Liver (tissue), 9 donors: Measurements from ENCODE around the gene CCDC54. TPM values are rescaled to one million over a fixed set of nuclear protein-coding genes. Genes with fewer than 3 reads are reported as not detected.

Experiments
- DNase-seq: peaks from one replicate; pipeline ENCODE4 v3.0.0-alpha.2; 2017; ENCODE audit warnings: low spot score
- H3K27ac ChIP-seq, 2 donors: one replicate each; pipeline ENCODE4 v1.7.0; 2013; ENCODE audit warnings: inconsistent platforms in 2 of 2, low read length in 2 of 2, control low read depth in 1 of 2, low read depth in 1 of 2, mild to moderate bottlenecking in 1 of 2
- H3K27me3 ChIP-seq, 4 donors: one replicate each; pipeline versions ENCODE4 v1.6.1 to v1.7.0; 2013; ENCODE audit warnings: low read length in 3 of 4, inconsistent platforms in 1 of 4, mild to moderate bottlenecking in 1 of 4, moderate library complexity in 1 of 4; ENCODE audit not compliant: control insufficient read depth in 4 of 4, insufficient read depth in 4 of 4
- H3K36me3 ChIP-seq, 4 donors: one replicate each; pipeline versions ENCODE4 v1.6.1 to v1.7.0; 2013; ENCODE audit warnings: low read length in 3 of 4, mild to moderate bottlenecking in 3 of 4, low read depth in 1 of 4, moderate library complexity in 1 of 4; ENCODE audit not compliant: control insufficient read depth in 4 of 4, insufficient read depth in 3 of 4
- H3K4me1 ChIP-seq, 4 donors: one replicate each; pipeline versions ENCODE4 v1.6.1 to v1.7.0; 2013; ENCODE audit warnings: low read length in 3 of 4, mild to moderate bottlenecking in 3 of 4, moderate library complexity in 1 of 4; ENCODE audit not compliant: control insufficient read depth in 4 of 4, insufficient read depth in 4 of 4
- H3K4me3 ChIP-seq, 3 donors: one replicate each; pipeline versions ENCODE4 v1.6.1 to v1.7.0; 2013; ENCODE audit warnings: low read length in 3 of 3, control low read depth in 1 of 3, low read depth in 1 of 3, mild to moderate bottlenecking in 1 of 3
- H3K9ac ChIP-seq, 2 donors: one replicate each; pipeline ENCODE4 v1.7.0; 2013; ENCODE audit warnings: low read length in 2 of 2, mild to moderate bottlenecking in 2 of 2, moderate library complexity in 2 of 2, control low read depth in 1 of 2, low read depth in 1 of 2
- H3K9me3 ChIP-seq, 4 donors: one replicate each; pipeline versions ENCODE4 v1.6.1 to v1.7.0; 2013; ENCODE audit warnings: low read length in 3 of 4; ENCODE audit not compliant: control insufficient read depth in 4 of 4
- ATF3 ChIP-seq: IDR thresholded peaks from 2 replicates; pipeline ENCODE4 v1.6.1; 2016; ENCODE audit warnings: antibody characterized with exemption
- CTCF ChIP-seq: fragments of 150-350 bp; IDR thresholded peaks from 2 replicates; pipeline ENCODE4 v1.5.1; 2017; ENCODE audit warnings: improper control_type of control experiment, low read depth, low read length; ENCODE audit not compliant: missing input control
- HNF4A ChIP-seq, 2 donors: conservative IDR thresholded peaks; 2 replicates each; pipeline ENCODE4 v1.6.1; 2016; ENCODE audit warnings: antibody characterized with exemption in 2 of 2, mild to moderate bottlenecking in 2 of 2
- HNF4G ChIP-seq: IDR thresholded peaks from 2 replicates; pipeline ENCODE4 v1.6.1; 2016; ENCODE audit warnings: antibody characterized with exemption
- JUND ChIP-seq, 2 donors: IDR thresholded peaks; 2 replicates each; pipeline ENCODE4 v1.6.1; 2016; ENCODE audit warnings: antibody characterized with exemption in 2 of 2
- MAX ChIP-seq: IDR thresholded peaks from 2 replicates; pipeline ENCODE4 v1.6.1; 2016; ENCODE audit warnings: antibody characterized with exemption
- NR2F2 ChIP-seq: IDR thresholded peaks from 2 replicates; pipeline ENCODE4 v1.6.1; 2016; ENCODE audit warnings: antibody characterized with exemption
- RAD21 ChIP-seq, 2 donors: IDR thresholded peaks; 2 replicates each; pipeline ENCODE4 v1.6.1; 2016; ENCODE audit warnings: antibody characterized with exemption in 2 of 2, mild to moderate bottlenecking in 2 of 2
- REST ChIP-seq: IDR thresholded peaks from 2 replicates; pipeline ENCODE4 v1.6.1; 2016; ENCODE audit warnings: antibody characterized with exemption, mild to moderate bottlenecking
- RXRA ChIP-seq, 2 donors: IDR thresholded peaks; 2 replicates each; pipeline ENCODE4 v1.6.1; 2017 to 2018; ENCODE audit warnings: antibody characterized with exemption in 2 of 2, mild to moderate bottlenecking in 1 of 2
- YY1 ChIP-seq: IDR thresholded peaks from 2 replicates; pipeline ENCODE4 v1.6.1; 2016; ENCODE audit warnings: antibody characterized with exemption, mild to moderate bottlenecking
- ZBTB33 ChIP-seq: IDR thresholded peaks from 2 replicates; pipeline ENCODE4 v1.6.1; 2016; ENCODE audit warnings: antibody characterized with exemption
- WGBS: extraction: QIAGEN DNeasy Blood & Tissue Kit; methylation state at CpG from one replicate; pipeline ENCODE4 v1.1.7; 2013; 5-methylcytosine and 5-hydroxymethylcytosine counted together
- polyA plus RNA-seq, 2 donors: library from polyadenylated mRNA; stranded (reverse) in 1 of 2; unstranded in 1 of 2; fragments of 200-250 nt in 1 of 2; fragments of >200 nt in 1 of 2; fragmentation: Nextera tagmentation in 1 of 2; extraction: Ambion mirVana in 1 of 2; gene quantifications; one replicate each; pipeline versions ENCODE4 v1.2.1 to v1.2.3, GENCODE V29; 2013 to 2015
- total RNA-seq, 2 donors: library from RNA; depleted of rRNA; stranded (reverse); fragments of >200 nt; gene quantifications; one replicate each; pipeline ENCODE4 v1.2.3, GENCODE V29; 2014
- donor health status: healthy.
- donor health status: healthy.
- donor health status: healthy.
- donor health status: healthy.
- donor health status: healthy.

The CCDC54 gene
- total and polyA plus RNA-seq, 4 donors, result 0.21 TPM; not detected in 3

- Histone ChIP-seq H3K9ac (no peak overlapping the region), H3K4me1 (no peaks in the 10 kb centered on the region), H3K36me3 (no peaks in the 10 kb centered on the region), H3K27ac (no peak overlapping the region), H3K4me3 (no peak overlapping the region), H3K27me3 (no peaks in the 10 kb centered on the region), H3K9me3 (peaks cover 0 to 2% (median 0%) of the 10 kb centered on the region in 4 donors)
- TF ChIP-seq ATF3 (no peak), YY1 (no peak), HNF4A (conservative IDR thresholded peaks at IDR 0.05) (no peak)
- 99% methylated on average over 5 of the region's 5 CpGs for WGBS
- DNase-seq, result no peak
Observed at GRCh38 chr3:107408513-107408912, 31.3 kb downstream of the CCDC54 start.

- TF ChIP-seq JUND (IDR thresholded peaks at IDR 0.05) (no peak), RXRA (IDR thresholded peaks at IDR 0.05) (no peak), HNF4A (conservative IDR thresholded peaks at IDR 0.05) (no peak), NR2F2 (no peak), MAX (no peak)
- DNase-seq, result no peak
- 84% methylated on average over 2 of the region's 2 CpGs for WGBS
Observed at GRCh38 chr3:107409365-107409764, 32.1 kb downstream of the CCDC54 start.

GRCh38 chr3:107410606-107411005 lies 33.4 kb downstream of the CCDC54 start:
- H3K27ac ChIP-seq, result no peak overlapping the region
- H3K9ac ChIP-seq, result no peak overlapping the region
- WGBS, result 81% methylated on average over 1 of the region's 1 CpG
- peaks cover 0 to 2% (median 0%) of the 10 kb centered on the region in 4 donors for H3K9me3 ChIP-seq
- H3K4me1 ChIP-seq, result no peaks in the 10 kb centered on the region
- TF ChIP-seq HNF4G, result no peak
- no peak for TF ChIP-seq ZBTB33
- TF ChIP-seq NR2F2, result no peak
- H3K27me3 ChIP-seq, result no peaks in the 10 kb centered on the region
- DNase-seq, result no peak
- no peak overlapping the region for H3K4me3 ChIP-seq
- no peaks in the 10 kb centered on the region for H3K36me3 ChIP-seq

More at GRCh38 chr3:107409365-107409764, 32.1 kb downstream of the CCDC54 start:
- Histone ChIP-seq H3K9me3 (peaks cover 0 to 2% (median 0%) of the 10 kb centered on the region in 4 donors), H3K27ac (no peak overlapping the region), H3K4me1 (no peaks in the 10 kb centered on the region), H3K27me3 (no peaks in the 10 kb centered on the region), H3K4me3 (no peak overlapping the region), H3K36me3 (no peaks in the 10 kb centered on the region), H3K9ac (no peak overlapping the region)

GRCh38 chr3:107411056-107411455 lies 33.8 kb downstream of the CCDC54 start:
- H3K27ac ChIP-seq, result no peak overlapping the region
- H3K4me1 ChIP-seq, result no peaks in the 10 kb centered on the region
- H3K4me3 ChIP-seq, result no peak overlapping the region
- H3K9ac ChIP-seq, result no peak overlapping the region
- H3K27me3 ChIP-seq, result no peaks in the 10 kb centered on the region
- DNase-seq, result no peak
- peaks cover 0 to 2% (median 0%) of the 10 kb centered on the region in 4 donors for H3K9me3 ChIP-seq
- no peaks in the 10 kb centered on the region for H3K36me3 ChIP-seq
- TF ChIP-seq NR2F2 (no peak), RXRA (IDR thresholded peaks at IDR 0.05) (no peak), RAD21 (IDR thresholded peaks at IDR 0.05) (no peak), HNF4G (no peak), MAX (no peak), REST (no peak), YY1 (no peak), ZBTB33 (no peak), CTCF (no peak)
